B cell (primary cell): ENCODE results near the gene QRSL1. TPM values are rescaled to one million over a fixed set of nuclear protein-coding genes. Genes with fewer than 3 reads are reported as not detected.

Source experiments
- ATAC-seq: fragments of 200-7000 bp; cut with Tn5 transposase; one replicate; pipeline ENCODE4 v1.10.0; 2021; ENCODE audit warnings: low read depth, mild to moderate bottlenecking, moderate number of reproducible peaks, moderate library complexity
- CTCF ChIA-PET: fragments of 350-600 bp; sonication (Branson Sonifier 250); formaldehyde crosslinking; loops from one replicate; lab custom pipeline; 2021; ENCODE audit warnings: antibody characterized with exemption, inconsistent platforms; lab: Charles Lee
- POLR2A ChIA-PET: fragments of 350-600 bp; sonication (Branson Sonifier 250); formaldehyde crosslinking; loops from one replicate; lab custom pipeline; 2021; ENCODE audit warnings: antibody characterized with exemption; lab: Charles Lee
- DNase-seq: peaks from one replicate; pipeline ENCODE4 v3.0.0; 2013
- H2AFZ ChIP-seq: 2 replicates; pipeline ENCODE4 v1.6.1; 2012; ENCODE audit warnings: mild to moderate bottlenecking, low read depth, low read length; ENCODE audit not compliant: insufficient read depth, poor library complexity, severe bottlenecking
- H3K27ac ChIP-seq, 2 donors: 1 replicate in 1 of 2; 2 replicates in 1 of 2; pipeline ENCODE4 v1.5.1; 2012 to 2013; ENCODE audit warnings: low read length in 2 of 2, mild to moderate bottlenecking in 2 of 2, moderate library complexity in 1 of 2
- H3K27me3 ChIP-seq, 4 experiments: fragments of 200-600 bp in 1 of 4; sonication (generic) in 1 of 4; replicated peaks in 1 of 4; 1 replicate in 2 of 4; 2 replicates in 2 of 4; pipeline versions ENCODE4 v1.6.1 to v1.7.0; 2013 to 2016; ENCODE audit warnings: low read length in 3 of 4, mild to moderate bottlenecking in 2 of 4, mixed read lengths in 1 of 4, moderate library complexity in 1 of 4; ENCODE audit not compliant: insufficient read depth in 4 of 4, control insufficient read depth in 3 of 4; ENCODE audit errors: control extremely low read depth in 1 of 4
- H3K36me3 ChIP-seq, 2 experiments: replicated peaks in 1 of 2; 1 replicate in 1 of 2; 2 replicates in 1 of 2; pipeline versions ENCODE4 v1.6.1 to v1.7.1; 2013; ENCODE audit warnings: low read length in 1 of 2; ENCODE audit not compliant: insufficient read depth in 2 of 2, control insufficient read depth in 1 of 2; ENCODE audit errors: control extremely low read depth in 1 of 2, extremely low read depth in 1 of 2
- H3K4me1 ChIP-seq, 2 donors: fragments of 200-600 bp in 1 of 2; sonication (generic) in 1 of 2; 1 replicate in 1 of 2; 2 replicates in 1 of 2; pipeline versions ENCODE4 v1.5.1 to v1.6.1; 2013 to 2017; ENCODE audit warnings: low read length in 2 of 2; ENCODE audit not compliant: control insufficient read depth in 2 of 2, insufficient read depth in 2 of 2
- H3K4me2 ChIP-seq: replicated peaks from 2 replicates; pipeline ENCODE3; 2012; ENCODE audit warnings: mild to moderate bottlenecking, low read depth, low read length; ENCODE audit not compliant: poor library complexity, severe bottlenecking
- H3K4me3 ChIP-seq, 5 experiments: fragments of 200-600 bp in 1 of 5; sonication (generic) in 1 of 5; 1 replicate in 3 of 5; 2 replicates in 2 of 5; pipeline versions ENCODE4 v1.5.1 to v1.7.0; 2011 to 2016; ENCODE audit warnings: low read length in 4 of 5, mild to moderate bottlenecking in 4 of 5, low read depth in 2 of 5, control low read depth in 1 of 5, moderate library complexity in 1 of 5; ENCODE audit not compliant: insufficient read depth in 1 of 5; ENCODE audit errors: control extremely low read depth in 1 of 5, extremely low read depth in 1 of 5
- H3K79me2 ChIP-seq: fragments of 200-600 bp; sonication (generic); one replicate; pipeline ENCODE4 v1.6.0; 2016; ENCODE audit warnings: low read length; ENCODE audit not compliant: control insufficient read depth, insufficient read depth
- H3K9ac ChIP-seq: fragments of 200-600 bp; sonication (generic); 2 replicates; pipeline ENCODE4 v1.6.1; 2017; ENCODE audit warnings: mild to moderate bottlenecking, low read length, moderate library complexity
- H3K9me3 ChIP-seq, 3 donors: one replicate each; pipeline versions ENCODE4 v1.6.1 to v1.7.1; 2013; ENCODE audit warnings: low read length in 2 of 3; ENCODE audit not compliant: control insufficient read depth in 2 of 3, insufficient read depth in 1 of 3; ENCODE audit errors: control extremely low read depth in 1 of 3
- H4K20me1 ChIP-seq: 2 replicates; pipeline ENCODE4 v1.6.0; 2012; ENCODE audit warnings: mild to moderate bottlenecking, low read length; ENCODE audit not compliant: insufficient read depth, control insufficient read depth, poor library complexity, severe bottlenecking
- H3K27ac Mint-ChIP-seq: one replicate; pipeline ENCODE4 v1.8.0; 2021; ENCODE audit warnings: mixed read lengths
- H3K27me3 Mint-ChIP-seq: one replicate; pipeline ENCODE4 v1.8.0; 2021; ENCODE audit warnings: mixed read lengths
- H3K4me1 Mint-ChIP-seq: one replicate; pipeline ENCODE4 v1.8.0; 2021; ENCODE audit warnings: mixed read lengths
- H3K4me3 Mint-ChIP-seq: one replicate; pipeline ENCODE4 v1.8.0; 2021; ENCODE audit warnings: mixed read lengths
- H3K9me3 Mint-ChIP-seq: one replicate; pipeline ENCODE4 v1.8.0; 2022; ENCODE audit warnings: mixed read lengths; ENCODE audit not compliant: insufficient read depth
- CTCF ChIP-seq: fragments of 200-600 bp; IDR thresholded peaks from one replicate; pipeline ENCODE4 v1.8.0; 2022; ENCODE audit warnings: antibody characterized with exemption, mild to moderate bottlenecking
- EZH2 ChIP-seq: IDR thresholded peaks from 2 replicates; pipeline ENCODE4 v1.6.1; 2012; ENCODE audit warnings: borderline replicate concordance, low read depth, mild to moderate bottlenecking, moderate library complexity, low read length; ENCODE audit not compliant: insufficient read depth, poor library complexity, severe bottlenecking
- WGBS: methylation state at CpG from one replicate; pipeline ENCODE4 v1.1.5; 2013; ENCODE audit warnings: missing lambda C conversion rate; ENCODE audit not compliant: insufficient coverage; 5-methylcytosine and 5-hydroxymethylcytosine counted together
- intact Hi-C: fragments of 100-400 bp; cut with micrococcal nuclease; formaldehyde crosslinking; loops from one replicate; pipeline ENCODE4 v1.10.0; 2022
- polyA plus RNA-seq: library from polyadenylated mRNA; depleted of rRNA; stranded (reverse); fragments of >200 nt; gene quantifications from 2 replicates; pipeline ENCODE4 v1.2.3, GENCODE V29; 2012
- total RNA-seq, 2 donors: library from RNA; stranded (reverse); fragments of 120-200 nt in 1 of 2; gene quantifications; 1 replicate in 1 of 2; 2 replicates in 1 of 2; pipeline versions ENCODE4 v1.2.3 to v1.2.4, GENCODE V29; 2013 to 2022

Gene QRSL1
- total and polyA plus RNA-seq, 2 donors (not counting 1 experiment from before 2014, with no cell fraction given), result 36.9 to 38.5 TPM

GRCh38 chr6:106618324-106618723 lies 11.1 kb upstream of the QRSL1 start:
- H3K4me1 ChIP-seq, result peaks cover 18 to 22% of the 10 kb centered on the region in 2 donors
- H3K36me3 ChIP-seq, result peaks cover 4 to 25% of the 10 kb centered on the region in 2 experiments
- CTCF ChIA-PET, result interaction anchor here (0.6 to 9.9 kb wide), 4 partner anchors 8 to 361 kb away, joined by 3 to 75 read pairs (median 9); partner anchors contain the start of genes QRSL1 and RTN4IP1
- no peaks in the 10 kb centered on the region for H3K9me3 ChIP-seq
- Mint-ChIP-seq H3K9me3 (no peaks in the 10 kb centered on the region), H3K4me1 (peaks cover 36% of the 10 kb centered on the region), H3K27me3 (no peaks in the 10 kb centered on the region), H3K4me3 (no peak overlapping the region), H3K27ac (peak overlapping the region; percentile 4)
- no peak for TF ChIP-seq CTCF
- TF ChIP-seq EZH2, result no peak
- POLR2A ChIA-PET, result no interaction called here
- H3K4me3 ChIP-seq, result no peak overlapping the region
- no peak overlapping the region for H2AFZ ChIP-seq
- no peak overlapping the region for H3K9ac ChIP-seq
- no peak for ATAC-seq
- WGBS, result 50% methylated on average over 1 of the region's 3 CpGs
- H3K27me3 ChIP-seq, result no peaks in the 10 kb centered on the region
- peaks cover 24% of the 10 kb centered on the region for H3K79me2 ChIP-seq
- H3K27ac ChIP-seq, result no peak overlapping the region
- no peaks in the 10 kb centered on the region for H4K20me1 ChIP-seq
- intact Hi-C loops, result no loop called here
- no peak for DNase-seq
- H3K4me2 ChIP-seq, result no peak overlapping the region

GRCh38 chr6:106619223-106619622 lies 10.2 kb upstream of the QRSL1 start:
- peaks cover 29% of the 10 kb centered on the region for H3K79me2 ChIP-seq
- ATAC-seq (no peak), DNase-seq (no peak)
- ChIA-PET CTCF (interaction anchor here (1.2 to 9.9 kb wide), 3 partner anchors 9 to 360 kb away, joined by 3 to 75 read pairs (median 14); no protein-coding TSS in a partner anchor), POLR2A (interaction anchor here (0.7 kb wide), 1 partner anchor 158 kb away, joined by 3 read pairs; no protein-coding TSS in a partner anchor)
- no peak overlapping the region for H3K27ac ChIP-seq
- no peaks in the 10 kb centered on the region for H3K27me3 Mint-ChIP-seq
- H3K36me3 ChIP-seq, result peaks cover 4 to 25% of the 10 kb centered on the region in 2 experiments
- TF ChIP-seq EZH2 (no peak), CTCF (no peak)
- no peak overlapping the region for H3K4me2 ChIP-seq
- no peak overlapping the region for H2AFZ ChIP-seq
- H3K4me3 Mint-ChIP-seq, result no peak overlapping the region
- no peak overlapping the region for H3K4me3 ChIP-seq
- H3K27me3 ChIP-seq, result no peaks in the 10 kb centered on the region
- no peaks in the 10 kb centered on the region for H3K9me3 Mint-ChIP-seq
- no peaks in the 10 kb centered on the region for H3K9me3 ChIP-seq
- intact Hi-C loops, result no loop called here
- peak overlapping the region; percentile 52 for H3K27ac Mint-ChIP-seq
- peaks cover 9 to 13% of the 10 kb centered on the region in 2 donors for H3K4me1 ChIP-seq
- H3K4me1 Mint-ChIP-seq, result peaks cover 27% of the 10 kb centered on the region
- no peak overlapping the region for H3K9ac ChIP-seq
- no CpG with 5 or more reads among the region's 1 CpG for WGBS
- no peaks in the 10 kb centered on the region for H4K20me1 ChIP-seq
